Measurements from ENCODE around the gene MSI2.

DNA sequence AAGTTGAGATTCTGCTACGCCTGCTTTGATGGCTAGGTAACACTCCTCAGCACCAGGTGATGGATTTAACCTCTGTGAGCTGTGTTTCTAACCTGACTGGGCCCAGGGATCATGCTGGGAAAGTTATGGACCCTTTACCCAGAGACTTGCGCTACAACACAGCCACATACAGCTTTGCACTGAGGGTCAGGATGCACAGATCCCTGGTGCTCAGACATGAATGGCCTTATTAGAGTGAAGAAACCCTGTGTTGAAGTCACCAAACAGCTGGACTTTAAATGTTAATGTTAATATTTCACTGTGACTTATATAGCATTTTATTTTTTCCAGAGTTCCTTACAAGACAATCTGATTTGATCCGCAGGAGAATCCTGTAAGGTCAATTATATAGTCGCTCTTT lies 114.3 kb downstream of the MSI2 start:
- TF ChIP-seq, protein P1, sequence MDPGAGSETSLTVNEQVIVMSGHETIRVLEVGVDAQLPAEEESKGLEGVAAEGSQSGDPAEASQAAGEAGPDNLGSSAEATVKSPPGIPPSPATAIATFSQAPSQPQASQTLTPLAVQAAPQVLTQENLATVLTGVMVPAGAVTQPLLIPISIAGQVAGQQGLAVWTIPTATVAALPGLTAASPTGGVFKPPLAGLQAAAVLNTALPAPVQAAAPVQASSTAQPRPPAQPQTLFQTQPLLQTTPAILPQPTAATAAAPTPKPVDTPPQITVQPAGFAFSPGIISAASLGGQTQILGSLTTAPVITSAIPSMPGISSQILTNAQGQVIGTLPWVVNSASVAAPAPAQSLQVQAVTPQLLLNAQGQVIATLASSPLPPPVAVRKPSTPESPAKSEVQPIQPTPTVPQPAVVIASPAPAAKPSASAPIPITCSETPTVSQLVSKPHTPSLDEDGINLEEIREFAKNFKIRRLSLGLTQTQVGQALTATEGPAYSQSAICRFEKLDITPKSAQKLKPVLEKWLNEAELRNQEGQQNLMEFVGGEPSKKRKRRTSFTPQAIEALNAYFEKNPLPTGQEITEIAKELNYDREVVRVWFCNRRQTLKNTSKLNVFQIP (CRISPR knock-in tag; IDR thresholded peaks at IDR 0.05; ENCODE audit: borderline replicate concordance, low read depth): no peak
- TF ChIP-seq CSDC2 (CRISPR knock-in tag; IDR thresholded peaks at IDR 0.05) (no peak), ESRRG (CRISPR knock-in tag; IDR thresholded peaks at IDR 0.05) (no peak), PPARA (CRISPR knock-in tag; IDR thresholded peaks at IDR 0.05; ENCODE audit: borderline replicate concordance) (no peak), ZFP30 (CRISPR knock-in tag; IDR thresholded peaks at IDR 0.05) (no peak), ARNTL (CRISPR knock-in tag; IDR thresholded peaks at IDR 0.05; ENCODE audit: borderline replicate concordance, low read depth) (no peak), ISL1 (CRISPR knock-in tag; IDR thresholded peaks at IDR 0.05) (no peak)
- TF ChIP-seq, protein P2, sequence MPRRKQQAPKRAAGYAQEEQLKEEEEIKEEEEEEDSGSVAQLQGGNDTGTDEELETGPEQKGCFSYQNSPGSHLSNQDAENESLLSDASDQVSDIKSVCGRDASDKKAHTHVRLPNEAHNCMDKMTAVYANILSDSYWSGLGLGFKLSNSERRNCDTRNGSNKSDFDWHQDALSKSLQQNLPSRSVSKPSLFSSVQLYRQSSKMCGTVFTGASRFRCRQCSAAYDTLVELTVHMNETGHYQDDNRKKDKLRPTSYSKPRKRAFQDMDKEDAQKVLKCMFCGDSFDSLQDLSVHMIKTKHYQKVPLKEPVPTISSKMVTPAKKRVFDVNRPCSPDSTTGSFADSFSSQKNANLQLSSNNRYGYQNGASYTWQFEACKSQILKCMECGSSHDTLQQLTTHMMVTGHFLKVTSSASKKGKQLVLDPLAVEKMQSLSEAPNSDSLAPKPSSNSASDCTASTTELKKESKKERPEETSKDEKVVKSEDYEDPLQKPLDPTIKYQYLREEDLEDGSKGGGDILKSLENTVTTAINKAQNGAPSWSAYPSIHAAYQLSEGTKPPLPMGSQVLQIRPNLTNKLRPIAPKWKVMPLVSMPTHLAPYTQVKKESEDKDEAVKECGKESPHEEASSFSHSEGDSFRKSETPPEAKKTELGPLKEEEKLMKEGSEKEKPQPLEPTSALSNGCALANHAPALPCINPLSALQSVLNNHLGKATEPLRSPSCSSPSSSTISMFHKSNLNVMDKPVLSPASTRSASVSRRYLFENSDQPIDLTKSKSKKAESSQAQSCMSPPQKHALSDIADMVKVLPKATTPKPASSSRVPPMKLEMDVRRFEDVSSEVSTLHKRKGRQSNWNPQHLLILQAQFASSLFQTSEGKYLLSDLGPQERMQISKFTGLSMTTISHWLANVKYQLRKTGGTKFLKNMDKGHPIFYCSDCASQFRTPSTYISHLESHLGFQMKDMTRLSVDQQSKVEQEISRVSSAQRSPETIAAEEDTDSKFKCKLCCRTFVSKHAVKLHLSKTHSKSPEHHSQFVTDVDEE (CRISPR knock-in tag; IDR thresholded peaks at IDR 0.05): no peak
